ENCODE data around the gene CLCN1. TPM values are rescaled to one million over a fixed set of nuclear protein-coding genes. Genes with fewer than 3 reads are reported as not detected.

Gene CLCN1
- total RNA-seq, 1 donor from 2014 or later, result not detected

GRCh38 chr7:143272871-143273270, 43.0 kb upstream of the CLCN1 start:
- Histone ChIP-seq H4K20me1 (ENCODE audit: low read depth) (no peaks in the 10 kb centered on the region), H2AFZ (replicated peaks) (no peak overlapping the region), H3F3A (ENCODE audit: low read depth) (no peaks in the 10 kb centered on the region), H3K79me2 (ENCODE audit: low read depth) (no peaks in the 10 kb centered on the region), H3K9ac (no peak overlapping the region), H3K27ac (no peak overlapping the region), H3K27me3 (no peaks in the 10 kb centered on the region), H3K4me2 (no peak overlapping the region), H3K9me3 (ENCODE audit: low read depth) (no peaks in the 10 kb centered on the region), H3K4me3 (no peak overlapping the region), H3K4me1 (no peaks in the 10 kb centered on the region), H3K36me3 (no peaks in the 10 kb centered on the region)
- TF ChIP-seq EZH2 (IDR thresholded peaks at IDR 0.05) (no peak), CTCF (IDR thresholded peaks at IDR 0.05) (no peak), EZH2phosphoT487 (IDR thresholded peaks at IDR 0.05) (no peak)
- H3K36me3 Mint-ChIP-seq, result peaks cover 3% of the 10 kb centered on the region
- no peaks in the 10 kb centered on the region for H3K9me3 Mint-ChIP-seq
- no peaks in the 10 kb centered on the region for H3K4me1 Mint-ChIP-seq
- H3K27ac Mint-ChIP-seq, result no peak overlapping the region
- peaks cover 3% of the 10 kb centered on the region for H3K27me3 Mint-ChIP-seq (ENCODE audit: insufficient read depth, low read depth)
- DNase-seq (ENCODE audit: low spot score), result no peak
- H3K4me3 Mint-ChIP-seq, result no peak overlapping the region

GRCh38 chr7:143279186-143280098, 36.5 kb upstream of the CLCN1 start:
- H3K36me3 ChIP-seq, result no peaks in the 10 kb centered on the region
- H3K4me3 ChIP-seq, result no peak overlapping the region
- H3K4me1 ChIP-seq, result peaks cover 10% of the 10 kb centered on the region
- no peaks in the 10 kb centered on the region for H3F3A ChIP-seq (ENCODE audit: low read depth)
- Mint-ChIP-seq H3K9me3 (no peaks in the 10 kb centered on the region), H3K4me3 (no peak overlapping the region), H3K27ac (peak overlapping the region; percentile 93), H3K27me3 (ENCODE audit: insufficient read depth, low read depth) (no peaks in the 10 kb centered on the region), H3K36me3 (no peaks in the 10 kb centered on the region), H3K4me1 (peaks cover 32% of the 10 kb centered on the region)
- H3K9me3 ChIP-seq (ENCODE audit: low read depth), result no peaks in the 10 kb centered on the region
- no peak overlapping the region for H2AFZ ChIP-seq (replicated peaks)
- H3K27me3 ChIP-seq, result no peaks in the 10 kb centered on the region
- H3K79me2 ChIP-seq (ENCODE audit: low read depth), result no peaks in the 10 kb centered on the region
- peak overlapping the region; percentile 19 for H3K4me2 ChIP-seq
- no peak overlapping the region for H3K27ac ChIP-seq
- TF ChIP-seq EZH2phosphoT487 (IDR thresholded peaks at IDR 0.05) (no peak), EZH2 (IDR thresholded peaks at IDR 0.05) (no peak), CTCF (IDR thresholded peaks at IDR 0.05) (no peak)
- no peaks in the 10 kb centered on the region for H4K20me1 ChIP-seq (ENCODE audit: low read depth)
- DNase-seq (ENCODE audit: low spot score), result peak; percentile 67
- no peak overlapping the region for H3K9ac ChIP-seq

GRCh38 chr7:143280160-143280559, 35.8 kb upstream of the CLCN1 start:
- no peak for TF ChIP-seq EZH2 (IDR thresholded peaks at IDR 0.05)
- TF ChIP-seq CTCF (IDR thresholded peaks at IDR 0.05), result no peak
- no peak for TF ChIP-seq EZH2phosphoT487 (IDR thresholded peaks at IDR 0.05)
- H3K4me1 ChIP-seq, result peaks cover 10% of the 10 kb centered on the region
- Mint-ChIP-seq H3K9me3 (peaks cover 2% of the 10 kb centered on the region), H3K4me3 (no peak overlapping the region), H3K27ac (peak overlapping the region; percentile 29), H3K4me1 (peaks cover 37% of the 10 kb centered on the region), H3K27me3 (ENCODE audit: insufficient read depth, low read depth) (no peaks in the 10 kb centered on the region), H3K36me3 (no peaks in the 10 kb centered on the region)
- H3K9ac ChIP-seq, result no peak overlapping the region
- H4K20me1 ChIP-seq (ENCODE audit: low read depth), result no peaks in the 10 kb centered on the region
- H3K27ac ChIP-seq, result no peak overlapping the region
- H3F3A ChIP-seq (ENCODE audit: low read depth), result no peaks in the 10 kb centered on the region
- no peak overlapping the region for H3K4me2 ChIP-seq
- no peaks in the 10 kb centered on the region for H3K36me3 ChIP-seq
- no peak for DNase-seq (ENCODE audit: low spot score)
- H2AFZ ChIP-seq (replicated peaks), result no peak overlapping the region
- H3K9me3 ChIP-seq (ENCODE audit: low read depth), result no peaks in the 10 kb centered on the region
- no peaks in the 10 kb centered on the region for H3K27me3 ChIP-seq
- no peaks in the 10 kb centered on the region for H3K79me2 ChIP-seq (ENCODE audit: low read depth)
- no peak overlapping the region for H3K4me3 ChIP-seq
